OCI-LY7 (cell line): ENCODE data around the gene RANBP9.

Experiments used
- EZH2phosphoT487 ChIP-seq: fragments of 200-600 bp; sonication (generic); IDR thresholded peaks from 2 replicates; pipeline ENCODE4 v1.6.1; 2018; ENCODE audit warnings: low read depth, borderline replicate concordance, mild to moderate bottlenecking, mixed run types, antibody characterized with exemption, low read length, moderate library complexity, mixed read lengths
- TF ChIP-seq, protein P1 (sequence below): fragments of 200-600 bp; sonication (generic); conservative IDR thresholded peaks from 2 replicates; pipeline ENCODE4 v1.5.1; 2014; ENCODE audit warnings: mild to moderate bottlenecking, antibody characterized with exemption, low read length, moderate library complexity, mixed read lengths

DNA sequence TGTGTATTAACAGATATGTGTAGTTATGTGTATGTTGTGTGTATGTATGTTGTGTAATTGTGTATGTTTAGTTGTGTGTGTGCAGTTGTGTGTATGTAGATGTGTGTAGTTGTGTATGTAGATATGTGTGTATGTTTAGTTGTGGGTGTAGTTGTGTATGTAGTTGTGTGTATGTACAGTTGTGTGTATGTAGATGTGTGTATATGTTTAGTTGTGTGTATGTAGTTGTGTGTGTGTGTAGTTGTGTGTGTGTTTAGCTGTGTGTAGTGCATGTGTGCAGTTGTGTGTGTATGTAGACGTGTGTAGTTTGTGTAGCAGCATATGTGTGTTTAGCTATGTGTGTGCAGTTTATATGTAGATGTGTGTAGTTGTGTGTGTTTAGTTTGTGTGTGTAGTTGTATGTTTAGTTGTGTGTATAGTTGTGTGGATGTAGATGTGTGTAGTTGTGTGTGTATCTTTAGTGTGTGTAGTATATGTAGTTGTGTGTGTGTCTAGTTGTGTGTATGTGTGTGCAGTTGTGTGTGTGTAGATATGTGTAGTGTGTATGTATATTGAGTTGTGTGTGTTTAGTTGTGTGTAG lies 121.0 kb downstream of the RANBP9 start:
- TF ChIP-seq, protein P1, sequence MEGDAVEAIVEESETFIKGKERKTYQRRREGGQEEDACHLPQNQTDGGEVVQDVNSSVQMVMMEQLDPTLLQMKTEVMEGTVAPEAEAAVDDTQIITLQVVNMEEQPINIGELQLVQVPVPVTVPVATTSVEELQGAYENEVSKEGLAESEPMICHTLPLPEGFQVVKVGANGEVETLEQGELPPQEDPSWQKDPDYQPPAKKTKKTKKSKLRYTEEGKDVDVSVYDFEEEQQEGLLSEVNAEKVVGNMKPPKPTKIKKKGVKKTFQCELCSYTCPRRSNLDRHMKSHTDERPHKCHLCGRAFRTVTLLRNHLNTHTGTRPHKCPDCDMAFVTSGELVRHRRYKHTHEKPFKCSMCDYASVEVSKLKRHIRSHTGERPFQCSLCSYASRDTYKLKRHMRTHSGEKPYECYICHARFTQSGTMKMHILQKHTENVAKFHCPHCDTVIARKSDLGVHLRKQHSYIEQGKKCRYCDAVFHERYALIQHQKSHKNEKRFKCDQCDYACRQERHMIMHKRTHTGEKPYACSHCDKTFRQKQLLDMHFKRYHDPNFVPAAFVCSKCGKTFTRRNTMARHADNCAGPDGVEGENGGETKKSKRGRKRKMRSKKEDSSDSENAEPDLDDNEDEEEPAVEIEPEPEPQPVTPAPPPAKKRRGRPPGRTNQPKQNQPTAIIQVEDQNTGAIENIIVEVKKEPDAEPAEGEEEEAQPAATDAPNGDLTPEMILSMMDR = no peak
- TF ChIP-seq EZH2phosphoT487 = no peak
